HG02642 (cell line): Measurements from ENCODE around the gene CUEDC2.

Experiments
- ATAC-seq: cut with Tn5 transposase; IDR thresholded peaks from one replicate; pipeline ENCODE4 v1.9.1; 2021; ENCODE audit warnings: mild to moderate bottlenecking; ENCODE audit not compliant: unreplicated experiment, poor library complexity

CUEDC2 gene

DNA sequence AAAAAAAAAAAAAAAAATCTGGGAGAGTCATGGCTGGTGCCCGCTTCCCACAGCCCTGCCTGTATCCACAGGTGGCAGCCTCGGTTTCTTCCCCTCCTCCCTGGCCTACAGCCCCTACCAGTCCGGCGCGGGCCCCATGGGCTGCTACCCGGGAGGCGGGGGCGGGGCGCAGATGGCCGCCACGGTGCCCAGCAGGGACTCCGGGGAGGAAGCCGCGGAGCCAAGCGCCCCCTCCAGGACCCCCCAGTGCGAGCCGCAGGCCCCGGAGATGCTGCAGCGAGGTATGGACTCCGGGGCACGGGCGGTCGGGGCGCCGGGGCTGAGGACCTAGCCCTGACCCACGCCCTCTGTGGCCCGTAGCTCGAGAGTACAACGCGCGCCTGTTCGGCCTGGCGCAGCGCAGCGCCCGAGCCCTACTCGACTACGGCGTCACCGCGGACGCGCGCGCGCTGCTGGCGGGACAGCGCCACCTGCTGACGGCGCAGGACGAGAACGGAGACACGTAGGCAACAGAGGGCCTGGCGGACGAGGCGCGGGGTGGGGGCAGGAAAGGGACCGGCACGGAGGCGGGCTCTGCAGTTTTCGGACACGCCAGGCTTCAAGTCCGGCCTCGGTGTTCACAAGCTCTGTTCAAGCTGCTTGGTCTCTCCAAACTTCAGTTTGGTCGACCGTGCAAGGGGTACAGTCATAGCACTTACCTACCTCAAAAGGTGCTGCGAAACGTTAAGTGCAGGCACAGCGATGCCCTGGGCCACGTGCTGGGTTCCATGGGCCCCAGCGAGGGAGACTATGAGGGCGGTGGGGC is 33.0 kb downstream of the CUEDC2 start:
- peak; percentile 41 for ATAC-seq

DNA sequence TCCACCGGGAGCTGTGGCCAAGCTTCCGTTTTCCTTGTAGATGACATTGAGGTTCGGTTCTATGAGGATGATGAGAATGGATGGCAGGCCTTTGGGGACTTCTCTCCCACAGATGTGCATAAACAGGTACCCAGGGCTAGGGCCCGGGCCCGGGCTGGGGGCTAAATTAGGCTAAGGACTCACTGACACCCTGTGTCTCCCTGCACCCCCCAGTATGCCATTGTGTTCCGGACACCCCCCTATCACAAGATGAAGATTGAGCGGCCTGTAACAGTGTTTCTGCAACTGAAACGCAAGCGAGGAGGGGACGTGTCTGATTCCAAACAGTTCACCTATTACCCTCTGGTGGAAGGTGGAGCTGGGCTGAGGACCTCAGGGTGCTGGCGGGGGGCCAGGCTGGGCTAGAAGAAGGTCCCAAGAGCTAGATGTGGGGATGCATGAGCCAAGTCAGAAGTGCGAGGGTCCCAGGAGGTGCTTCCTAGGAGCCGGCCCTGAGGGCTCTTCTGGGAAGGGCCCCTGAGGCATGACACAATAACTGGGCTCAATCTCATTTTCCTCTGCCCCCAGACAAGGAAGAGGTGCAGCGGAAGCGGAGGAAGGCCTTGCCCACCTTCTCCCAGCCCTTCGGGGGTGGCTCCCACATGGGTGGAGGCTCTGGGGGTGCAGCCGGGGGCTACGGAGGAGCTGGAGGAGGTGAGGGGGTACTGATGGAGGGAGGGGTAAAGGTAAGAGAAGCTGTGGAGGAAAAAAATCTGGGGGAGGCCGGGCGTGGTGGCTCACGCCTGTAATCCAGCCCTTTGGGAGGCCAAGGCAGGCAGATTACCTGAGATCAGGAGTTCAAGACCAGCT is 34.0 kb downstream of the CUEDC2 start:
- no peak for ATAC-seq

DNA sequence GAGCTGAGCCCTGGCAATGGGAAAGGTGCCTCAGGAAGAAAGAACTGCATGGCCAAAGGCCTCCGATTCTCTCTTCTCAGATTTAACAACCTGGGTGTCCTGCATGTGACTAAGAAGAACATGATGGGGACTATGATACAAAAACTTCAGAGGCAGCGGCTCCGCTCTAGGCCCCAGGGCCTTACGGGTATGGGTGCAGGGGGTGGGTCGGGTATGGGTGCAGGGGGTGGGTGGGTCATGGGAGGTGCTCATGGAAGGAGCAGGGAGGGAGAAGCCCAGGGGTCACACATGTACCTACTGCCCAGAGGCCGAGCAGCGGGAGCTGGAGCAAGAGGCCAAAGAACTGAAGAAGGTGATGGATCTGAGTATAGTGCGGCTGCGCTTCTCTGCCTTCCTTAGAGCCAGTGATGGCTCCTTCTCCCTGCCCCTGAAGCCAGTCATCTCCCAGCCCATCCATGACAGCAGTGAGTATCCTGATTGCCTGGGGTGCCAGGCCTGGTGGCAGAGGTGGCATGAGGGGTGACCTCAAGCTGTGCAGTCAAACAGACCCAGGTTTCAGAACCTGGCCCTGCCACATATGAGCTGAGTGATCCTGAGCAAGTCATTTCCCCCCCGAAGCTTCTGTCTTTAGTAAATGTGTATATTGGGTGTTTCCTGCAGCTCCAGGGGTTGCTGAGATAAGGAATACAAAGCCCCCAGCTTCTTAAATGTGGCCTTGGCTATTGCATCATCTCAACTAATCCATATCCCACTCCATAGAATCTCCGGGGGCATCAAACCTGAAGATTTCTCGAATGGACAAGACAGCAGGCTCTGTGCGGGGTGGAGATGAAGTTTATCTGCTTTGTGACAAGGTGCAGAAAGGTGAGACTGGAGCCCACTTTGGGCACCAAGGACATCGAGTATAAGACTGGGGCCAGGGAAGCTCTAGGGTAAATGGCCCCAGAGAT is 34.9 kb downstream of the CUEDC2 start:
- no peak for ATAC-seq

DNA sequence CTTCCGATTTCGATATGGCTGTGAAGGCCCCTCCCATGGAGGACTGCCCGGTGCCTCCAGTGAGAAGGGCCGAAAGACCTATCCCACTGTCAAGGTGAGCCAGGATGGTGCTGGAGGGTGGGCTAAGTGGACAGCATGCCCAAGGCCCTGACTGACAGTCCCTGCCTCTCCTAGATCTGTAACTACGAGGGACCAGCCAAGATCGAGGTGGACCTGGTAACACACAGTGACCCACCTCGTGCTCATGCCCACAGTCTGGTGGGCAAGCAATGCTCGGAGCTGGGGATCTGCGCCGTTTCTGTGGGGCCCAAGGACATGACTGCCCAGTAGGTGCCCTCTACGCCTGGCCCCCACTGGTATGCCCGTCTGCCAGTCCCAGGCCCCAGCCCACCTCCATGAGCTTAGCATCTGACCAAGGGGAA is 35.6 kb downstream of the CUEDC2 start:
- ATAC-seq = no peak

DNA sequence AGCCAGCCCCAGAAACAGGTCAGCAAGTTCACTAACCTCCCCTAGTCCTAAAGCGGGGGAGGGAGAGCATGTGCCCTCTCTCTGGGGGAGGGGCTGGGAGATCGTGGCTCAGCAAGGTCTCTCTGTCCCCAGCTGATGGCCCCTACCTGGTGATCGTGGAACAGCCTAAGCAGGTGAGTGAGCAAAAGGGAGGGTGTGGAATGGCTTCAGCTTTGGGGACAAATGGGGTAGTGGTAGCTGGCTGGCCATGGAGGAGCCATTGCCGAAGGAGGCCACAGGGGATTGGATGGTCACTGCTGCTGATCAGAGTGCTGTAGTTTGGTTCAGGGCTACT is 36.1 kb downstream of the CUEDC2 start:
- ATAC-seq = no peak

DNA sequence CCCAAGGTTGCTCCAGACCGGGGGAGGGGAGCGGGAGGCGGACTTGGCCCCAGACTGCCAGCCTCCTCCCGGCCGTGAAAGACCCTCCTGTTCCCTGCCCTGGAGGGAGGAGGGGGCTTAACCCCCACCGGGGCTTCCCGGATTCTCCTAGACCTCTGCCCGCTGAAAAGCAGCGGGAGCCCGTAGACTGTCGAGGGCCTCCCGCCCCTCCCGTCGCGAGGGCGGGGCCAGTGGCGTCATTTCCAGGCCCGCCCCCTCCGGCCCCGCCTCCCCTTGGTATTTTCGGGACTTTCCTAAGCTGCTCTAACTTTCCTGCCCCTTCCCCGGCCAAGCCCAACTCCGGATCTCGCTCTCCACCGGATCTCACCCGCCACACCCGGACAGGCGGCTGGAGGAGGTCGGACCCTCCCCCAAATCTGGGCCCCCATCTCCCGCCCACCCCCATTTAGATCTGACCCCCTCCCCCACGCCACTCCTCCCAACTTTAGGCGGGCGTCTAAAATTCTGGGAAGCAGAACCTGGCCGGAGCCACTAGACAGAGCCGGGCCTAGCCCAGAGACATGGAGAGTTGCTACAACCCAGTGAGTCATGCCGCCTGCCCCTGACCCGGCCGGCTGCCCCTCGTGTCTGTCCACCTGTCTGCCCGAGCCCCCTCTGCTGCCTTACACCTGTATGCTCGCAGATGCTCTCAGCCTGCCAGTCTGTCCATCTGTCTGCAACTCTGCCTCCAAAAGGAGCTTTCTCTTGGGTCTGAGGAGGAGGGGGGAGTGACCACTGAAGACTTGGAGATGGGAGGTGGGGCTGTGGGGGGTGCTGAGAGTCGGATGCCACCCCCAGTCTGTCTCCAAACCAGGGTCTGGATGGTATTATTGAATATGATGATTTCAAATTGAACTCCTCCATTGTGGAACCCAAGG is 36.7 kb downstream of the CUEDC2 start, which contains the start of gene NFKB2:
Gene NFKB2, plus strand, starts transcription at position 306 of the 917 bp plus-strand sequence. Its CDS starts 255 bp downstream, at position 561.
- ATAC-seq = peak; percentile 33

DNA sequence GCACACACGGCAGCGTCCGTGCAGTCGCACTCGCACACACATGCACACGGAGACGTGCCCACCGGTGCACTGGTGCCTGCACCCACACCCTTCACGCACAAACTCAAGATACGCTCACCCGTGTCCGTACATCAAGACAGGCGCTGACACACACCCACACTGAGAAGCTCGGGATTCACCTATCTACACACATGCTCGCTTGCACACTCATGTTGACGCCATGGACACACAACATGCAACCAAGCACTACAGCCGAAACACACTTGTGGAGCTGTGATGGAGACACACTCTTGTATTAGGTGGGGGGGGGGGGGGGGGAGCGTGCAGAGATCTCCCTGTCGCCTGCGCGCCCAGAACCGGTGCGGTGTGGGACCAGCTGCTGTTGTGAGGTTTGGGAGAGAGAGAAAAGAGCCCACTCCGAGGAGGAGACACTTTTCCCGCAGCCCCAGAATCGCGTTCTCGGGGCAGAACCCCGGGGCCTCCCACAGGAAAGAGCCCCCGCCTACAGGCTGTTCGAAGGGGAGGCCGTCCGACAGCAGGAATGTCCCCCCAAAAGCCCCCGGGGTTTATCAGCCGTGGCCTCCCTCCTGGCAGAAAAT is 37.5 kb downstream of the CUEDC2 start:
- ATAC-seq = peak; percentile 1

DNA sequence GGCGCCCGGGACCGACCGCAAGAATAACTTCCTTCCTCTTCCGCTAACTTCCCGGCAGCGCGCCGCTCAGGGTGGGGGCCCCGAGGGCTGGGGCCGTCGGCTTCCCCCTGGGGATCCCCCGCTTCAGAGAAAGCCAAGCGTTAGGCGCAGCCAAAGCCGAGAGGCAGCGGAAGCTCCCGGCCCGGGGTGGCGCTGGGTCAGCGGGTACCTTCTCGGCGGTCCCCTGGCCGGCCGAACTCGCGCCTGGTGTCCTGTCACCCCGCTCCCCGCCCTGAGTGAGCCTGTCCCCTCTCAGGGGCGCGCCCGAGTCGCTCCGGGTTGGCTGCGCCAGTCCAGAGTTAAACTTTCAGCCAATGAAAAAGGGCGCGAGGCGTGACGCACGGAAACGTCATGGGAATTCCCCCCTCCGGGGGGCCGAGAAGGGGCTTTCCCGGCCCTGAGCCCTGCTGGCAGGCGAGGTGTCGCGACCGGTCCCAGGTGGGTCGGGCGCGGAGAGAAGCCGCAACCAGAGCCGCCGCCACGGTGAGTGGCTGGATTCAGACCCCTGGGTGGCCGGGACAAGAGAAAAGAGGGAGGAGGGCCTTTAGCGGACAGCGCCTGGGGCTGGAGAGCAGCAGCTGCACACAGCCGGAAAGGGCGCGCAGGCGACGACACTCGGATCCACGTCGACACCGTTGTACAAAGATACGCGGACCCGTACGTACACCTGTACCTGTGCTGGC is 38.1 kb downstream of the CUEDC2 start:
- peak; percentile 82 for ATAC-seq

DNA sequence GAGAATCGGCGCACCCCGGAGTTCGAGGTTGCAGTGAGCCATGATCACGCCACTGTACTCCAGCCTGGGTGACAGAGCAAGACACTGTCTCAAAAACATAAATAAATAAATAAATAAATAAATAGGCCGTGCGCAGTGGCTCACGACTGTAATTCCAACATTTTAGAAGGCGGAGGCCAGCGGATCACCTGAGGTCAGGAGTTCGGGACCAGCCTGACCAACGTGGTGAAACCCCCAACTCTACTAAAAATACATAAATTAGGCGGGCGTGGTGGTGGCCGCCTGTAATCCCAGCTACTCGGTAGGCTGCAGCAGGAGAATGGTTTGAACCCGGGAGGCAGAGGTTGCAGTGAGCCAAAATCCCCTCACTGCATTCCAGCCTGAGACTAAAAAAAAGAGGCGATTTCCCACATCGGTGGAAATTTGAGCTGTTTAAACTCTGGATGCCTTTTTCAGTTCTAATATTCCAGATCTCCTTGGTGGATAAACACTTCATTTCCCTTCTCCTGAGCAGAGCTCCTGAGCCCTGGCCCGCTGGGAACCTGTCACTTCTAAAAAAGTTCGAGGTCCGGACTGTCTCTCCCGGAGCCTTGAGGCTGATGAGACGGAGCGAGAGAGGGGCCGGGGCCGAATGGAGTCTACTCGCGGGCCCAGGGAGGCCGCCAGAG is 38.8 kb downstream of the CUEDC2 start:
- no peak for ATAC-seq

DNA sequence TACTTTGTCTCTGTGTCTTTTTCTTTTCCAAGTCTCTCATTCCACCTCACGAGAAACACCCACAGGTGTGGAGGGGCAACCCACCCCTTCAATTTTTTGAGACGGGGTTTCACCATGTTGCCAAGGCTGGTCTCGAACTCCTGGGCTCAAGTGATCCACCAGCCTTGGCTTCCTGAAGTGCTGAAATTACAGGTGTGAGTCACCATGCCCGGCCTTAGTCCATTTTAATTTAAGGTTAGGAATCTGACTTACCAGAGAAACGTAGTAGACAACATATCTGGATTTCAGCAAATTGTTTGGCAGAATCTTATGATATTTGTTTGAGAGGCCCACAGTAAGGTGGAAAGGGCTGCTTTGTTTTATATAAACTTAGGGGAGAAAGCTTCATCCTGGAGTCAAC is 40.1 kb downstream of the CUEDC2 start:
- no peak for ATAC-seq

DNA sequence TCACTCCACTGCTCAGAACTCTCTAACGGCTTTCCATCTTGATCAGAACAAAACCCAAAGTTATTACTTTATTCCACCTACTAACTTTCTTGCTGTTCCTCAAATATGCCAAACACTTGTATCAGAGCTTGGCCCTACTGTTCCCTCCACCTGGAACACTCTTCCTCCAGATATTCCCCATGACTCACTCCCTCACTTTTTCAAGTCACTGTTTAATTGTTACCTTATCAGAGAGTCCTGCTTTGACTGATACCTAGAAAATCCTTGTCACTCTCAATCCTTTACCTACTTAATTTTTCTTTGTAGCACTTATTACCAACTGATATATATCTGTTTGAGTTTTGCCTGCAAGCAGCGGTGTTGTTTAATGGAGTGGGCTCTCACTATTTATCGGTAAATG is 42.5 kb downstream of the CUEDC2 start:
- ATAC-seq = no peak

DNA sequence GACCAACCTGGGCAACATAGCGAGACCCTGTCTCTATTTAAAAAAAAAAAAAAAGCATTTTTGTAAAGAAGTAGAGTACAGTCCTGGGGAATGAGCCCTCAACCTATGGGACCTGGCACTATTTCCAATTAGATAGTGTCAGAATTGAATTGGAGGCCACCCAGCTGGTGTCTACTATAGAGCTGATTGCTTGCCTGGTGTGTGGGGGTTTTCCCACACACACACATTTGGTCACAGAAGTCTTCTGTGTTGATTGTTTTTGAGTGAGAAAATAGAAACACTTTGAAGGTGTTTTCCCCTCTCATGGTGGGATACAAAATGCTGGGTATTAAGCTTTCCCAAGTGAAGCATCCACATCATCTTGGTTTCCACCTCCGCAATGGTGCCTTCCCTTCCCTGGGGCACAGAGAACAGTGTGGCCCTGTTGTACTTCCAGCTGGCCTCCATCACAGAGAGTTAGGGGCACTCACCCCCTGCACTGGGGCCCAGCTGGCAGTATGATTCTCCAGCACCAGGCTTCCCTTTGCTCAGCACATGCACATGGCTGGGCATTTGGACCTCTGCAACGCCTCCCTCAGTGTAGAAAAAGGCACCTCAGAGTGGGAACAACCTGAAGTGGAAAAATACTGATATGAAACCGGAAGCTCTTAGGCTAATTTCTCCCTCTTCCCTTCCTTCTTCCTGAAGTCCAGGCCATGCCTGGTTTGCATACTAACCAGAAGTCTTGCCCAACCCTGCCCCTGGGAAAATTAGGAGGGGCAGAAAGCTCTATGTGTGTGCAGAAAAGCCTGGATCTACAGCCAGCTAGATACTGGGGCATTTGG is 47.6 kb downstream of the CUEDC2 start:
- ATAC-seq = no peak

DNA sequence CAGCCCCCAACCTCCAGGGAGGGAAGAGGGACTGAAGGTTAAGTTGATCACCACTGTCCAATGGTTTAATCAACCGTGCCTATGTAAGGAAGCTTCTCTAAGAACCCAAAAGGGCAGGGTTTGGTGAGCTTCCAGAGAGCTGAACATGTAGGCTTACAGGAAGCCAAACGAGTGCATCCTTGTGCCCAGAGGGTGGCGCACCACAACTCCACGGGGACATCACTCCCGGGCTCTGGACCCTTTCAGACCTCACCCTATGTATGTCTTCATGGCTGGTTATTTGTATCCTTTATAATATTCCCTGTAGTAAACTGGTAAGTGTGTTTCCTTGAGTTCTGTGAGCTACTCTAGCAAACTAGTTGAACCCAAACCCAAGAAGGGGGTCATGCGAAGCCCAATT is 48.3 kb downstream of the CUEDC2 start:
- no peak for ATAC-seq

DNA sequence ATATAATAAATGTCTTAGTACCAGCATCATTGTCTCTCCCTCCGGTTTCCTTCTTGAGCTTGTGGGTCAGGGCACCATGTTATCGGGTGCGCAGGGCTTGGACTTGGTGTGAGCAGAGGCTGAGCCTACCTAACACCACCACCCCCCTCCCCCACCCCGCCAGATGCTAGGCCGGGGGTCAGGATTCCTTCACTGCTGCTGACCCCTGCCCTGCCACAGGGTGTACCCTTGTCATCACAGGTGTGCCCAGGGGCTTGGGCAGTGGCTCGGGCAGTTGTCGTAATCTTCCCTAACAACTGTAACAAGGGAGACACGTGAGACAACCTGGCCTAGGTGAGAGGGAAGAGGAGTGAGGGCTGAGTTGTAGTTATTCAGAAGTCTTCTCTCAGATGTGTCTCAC is 49.5 kb downstream of the CUEDC2 start:
- no peak for ATAC-seq

DNA sequence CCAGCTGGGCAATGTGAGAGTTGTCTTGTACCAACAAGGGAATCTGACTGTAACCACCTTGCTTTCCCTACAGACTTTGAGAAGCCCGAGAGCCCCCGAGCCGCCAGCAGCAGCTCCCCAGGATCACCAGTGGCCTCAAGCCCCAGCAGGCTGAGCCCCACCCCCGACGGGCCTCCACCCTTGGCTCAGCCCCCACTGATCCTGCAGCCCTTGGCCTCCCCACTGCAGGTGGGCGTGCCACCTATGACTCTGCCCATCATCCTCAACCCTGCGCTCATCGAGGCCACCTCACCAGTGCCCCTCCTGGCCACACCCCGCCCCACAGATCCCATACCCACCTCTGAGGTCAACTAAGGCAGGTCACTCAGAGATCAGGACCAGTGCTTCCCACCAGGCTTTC is 50.4 kb downstream of the CUEDC2 start:
- no peak for ATAC-seq

DNA sequence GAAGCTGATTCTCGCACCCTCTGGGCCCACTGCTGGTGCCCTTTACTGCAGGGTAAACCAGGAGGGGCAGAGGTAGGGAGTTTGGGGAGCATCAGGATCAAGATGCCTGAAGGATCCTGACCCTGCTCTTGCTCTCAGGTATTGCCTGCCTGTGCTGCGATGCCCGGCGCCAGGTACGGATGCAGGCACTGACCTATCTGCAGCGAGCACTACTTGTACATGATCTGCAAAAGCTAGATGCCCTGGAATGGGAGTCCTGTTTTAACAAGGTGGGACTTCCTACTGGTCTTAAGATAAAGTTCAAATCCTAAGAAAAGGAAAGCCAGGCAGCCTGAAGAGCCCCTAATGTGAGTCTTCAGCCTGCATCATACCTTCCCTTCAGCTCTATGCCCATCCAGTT is 53.0 kb downstream of the CUEDC2 start:
- no peak for ATAC-seq

DNA sequence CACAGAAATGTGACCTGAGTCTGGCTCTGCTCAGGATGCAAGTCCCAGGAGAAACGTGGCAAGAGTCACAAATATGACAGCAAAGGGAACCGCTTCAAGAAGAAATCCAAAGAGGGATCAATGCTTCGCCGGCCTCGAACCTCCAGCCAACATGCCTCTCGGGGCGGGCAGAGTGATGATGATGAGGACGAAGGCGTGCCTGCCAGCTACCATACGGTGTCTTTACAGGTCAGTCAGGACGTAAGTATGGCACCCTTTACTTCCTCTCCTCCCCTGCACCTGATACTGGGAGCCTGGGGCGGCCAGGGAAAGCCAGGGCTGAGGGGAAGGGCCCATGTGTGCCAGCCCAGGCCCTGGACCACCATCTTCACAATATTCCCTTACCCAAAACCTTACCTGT is 55.5 kb downstream of the CUEDC2 start:
- no peak for ATAC-seq
